ENCODE data around the gene RAB11B. TPM values are rescaled to one million over a fixed set of nuclear protein-coding genes. Genes with fewer than 3 reads are reported as not detected.
A peak's percentile ranks its signal among the peaks of the same experiment; 100 is the strongest.

Gene RAB11B
- total and polyA plus RNA-seq, 2 of the 13 experiments (the other 11 are each of a cell fraction or from before 2014, with no cell fraction given): 6.0 to 28.4 TPM

DNA sequence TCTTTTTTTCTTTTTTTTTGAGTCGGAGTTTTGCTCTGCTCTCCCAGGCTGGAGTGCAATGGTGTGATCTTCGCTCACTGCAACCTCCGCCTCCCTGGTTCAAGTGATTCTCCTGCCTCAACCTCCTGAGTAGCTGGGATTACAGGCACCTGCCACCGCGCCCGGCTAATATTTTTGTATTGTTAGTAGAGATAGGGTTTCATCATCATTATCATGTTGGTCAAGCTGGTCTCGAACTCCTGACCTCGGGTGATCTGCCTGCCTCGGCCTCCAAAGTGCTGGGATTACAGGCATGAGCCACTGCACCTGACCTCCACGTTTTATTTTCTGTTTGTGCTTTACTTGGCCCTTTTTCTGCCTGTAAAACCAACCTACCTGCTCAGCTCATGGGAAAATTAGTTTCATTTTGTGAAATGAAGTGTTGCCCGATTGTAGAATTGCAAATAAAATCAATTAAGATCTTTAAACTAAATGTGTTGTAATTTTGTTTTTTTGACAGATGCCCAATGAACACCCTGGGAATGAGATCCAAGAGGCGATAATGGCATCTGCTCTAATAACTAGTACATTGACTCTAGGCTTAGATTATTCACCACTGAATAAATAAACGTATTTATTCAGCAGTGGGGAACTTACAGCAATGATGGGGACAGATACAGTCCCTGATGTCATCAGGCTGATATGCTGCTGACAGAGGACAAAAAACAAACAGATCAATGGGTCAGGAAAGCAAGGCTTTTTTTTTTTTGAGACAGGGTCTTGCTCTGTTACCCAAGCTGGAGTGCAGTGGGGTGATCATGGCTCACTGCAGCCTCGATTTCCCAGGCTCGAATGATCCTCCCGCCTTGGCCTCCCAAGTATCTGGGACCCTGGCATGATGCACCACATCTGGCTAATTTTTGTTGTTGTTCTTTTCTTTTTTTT, 2.2 kb upstream of the RAB11B start (continued):
- TF ChIP-seq SRSF9 (IDR thresholded peaks at IDR 0.05; ENCODE audit: borderline replicate concordance, insufficient read depth, low read depth, low read length, poor library complexity, severe bottlenecking) (no peak), ZNF17 (CRISPR knock-in tag; IDR thresholded peaks at IDR 0.05) (no peak), ZNF782 (CRISPR knock-in tag; IDR thresholded peaks at IDR 0.05; ENCODE audit: borderline replicate concordance) (no peak), CHCHD3 (CRISPR knock-in tag; IDR thresholded peaks at IDR 0.05) (no peak), MED1 (CRISPR knock-in tag; IDR thresholded peaks at IDR 0.05) (peak; percentile 93), ZFAT (CRISPR knock-in tag; conservative IDR thresholded peaks at IDR 0.05) (no peak), SNRNP70 (IDR thresholded peaks at IDR 0.05; ENCODE audit: low read depth, low read length) (no peak), ZNF563 (CRISPR knock-in tag; IDR thresholded peaks at IDR 0.05) (no peak), ZNF235 (CRISPR knock-in tag; IDR thresholded peaks at IDR 0.05; ENCODE audit: borderline replicate concordance) (no peak), IRF2 (CRISPR knock-in tag; IDR thresholded peaks at IDR 0.05) (peak; percentile 81; the same call in 1 of the 2 replicates)
- TF ChIP-seq, protein P1, sequence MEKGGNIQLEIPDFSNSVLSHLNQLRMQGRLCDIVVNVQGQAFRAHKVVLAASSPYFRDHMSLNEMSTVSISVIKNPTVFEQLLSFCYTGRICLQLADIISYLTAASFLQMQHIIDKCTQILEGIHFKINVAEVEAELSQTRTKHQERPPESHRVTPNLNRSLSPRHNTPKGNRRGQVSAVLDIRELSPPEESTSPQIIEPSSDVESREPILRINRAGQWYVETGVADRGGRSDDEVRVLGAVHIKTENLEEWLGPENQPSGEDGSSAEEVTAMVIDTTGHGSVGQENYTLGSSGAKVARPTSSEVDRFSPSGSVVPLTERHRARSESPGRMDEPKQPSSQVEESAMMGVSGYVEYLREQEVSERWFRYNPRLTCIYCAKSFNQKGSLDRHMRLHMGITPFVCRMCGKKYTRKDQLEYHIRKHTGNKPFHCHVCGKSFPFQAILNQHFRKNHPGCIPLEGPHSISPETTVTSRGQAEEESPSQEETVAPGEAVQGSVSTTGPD (CRISPR knock-in tag; IDR thresholded peaks at IDR 0.05): no peak
- TF ChIP-seq, protein P2, sequence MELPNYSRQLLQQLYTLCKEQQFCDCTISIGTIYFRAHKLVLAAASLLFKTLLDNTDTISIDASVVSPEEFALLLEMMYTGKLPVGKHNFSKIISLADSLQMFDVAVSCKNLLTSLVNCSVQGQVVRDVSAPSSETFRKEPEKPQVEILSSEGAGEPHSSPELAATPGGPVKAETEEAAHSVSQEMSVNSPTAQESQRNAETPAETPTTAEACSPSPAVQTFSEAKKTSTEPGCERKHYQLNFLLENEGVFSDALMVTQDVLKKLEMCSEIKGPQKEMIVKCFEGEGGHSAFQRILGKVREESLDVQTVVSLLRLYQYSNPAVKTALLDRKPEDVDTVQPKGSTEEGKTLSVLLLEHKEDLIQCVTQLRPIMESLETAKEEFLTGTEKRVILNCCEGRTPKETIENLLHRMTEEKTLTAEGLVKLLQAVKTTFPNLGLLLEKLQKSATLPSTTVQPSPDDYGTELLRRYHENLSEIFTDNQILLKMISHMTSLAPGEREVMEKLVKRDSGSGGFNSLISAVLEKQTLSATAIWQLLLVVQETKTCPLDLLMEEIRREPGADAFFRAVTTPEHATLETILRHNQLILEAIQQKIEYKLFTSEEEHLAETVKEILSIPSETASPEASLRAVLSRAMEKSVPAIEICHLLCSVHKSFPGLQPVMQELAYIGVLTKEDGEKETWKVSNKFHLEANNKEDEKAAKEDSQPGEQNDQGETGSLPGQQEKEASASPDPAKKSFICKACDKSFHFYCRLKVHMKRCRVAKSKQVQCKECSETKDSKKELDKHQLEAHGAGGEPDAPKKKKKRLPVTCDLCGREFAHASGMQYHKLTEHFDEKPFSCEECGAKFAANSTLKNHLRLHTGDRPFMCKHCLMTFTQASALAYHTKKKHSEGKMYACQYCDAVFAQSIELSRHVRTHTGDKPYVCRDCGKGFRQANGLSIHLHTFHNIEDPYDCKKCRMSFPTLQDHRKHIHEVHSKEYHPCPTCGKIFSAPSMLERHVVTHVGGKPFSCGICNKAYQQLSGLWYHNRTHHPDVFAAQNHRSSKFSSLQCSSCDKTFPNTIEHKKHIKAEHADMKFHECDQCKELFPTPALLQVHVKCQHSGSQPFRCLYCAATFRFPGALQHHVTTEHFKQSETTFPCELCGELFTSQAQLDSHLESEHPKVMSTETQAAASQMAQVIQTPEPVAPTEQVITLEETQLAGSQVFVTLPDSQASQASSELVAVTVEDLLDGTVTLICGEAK (IDR thresholded peaks at IDR 0.05): no peak
- TF ChIP-seq, protein P2 (CRISPR knock-in tag; IDR thresholded peaks at IDR 0.05): peak; percentile 50; the same call in 1 of the 2 replicates
- TF ChIP-seq, protein P3, sequence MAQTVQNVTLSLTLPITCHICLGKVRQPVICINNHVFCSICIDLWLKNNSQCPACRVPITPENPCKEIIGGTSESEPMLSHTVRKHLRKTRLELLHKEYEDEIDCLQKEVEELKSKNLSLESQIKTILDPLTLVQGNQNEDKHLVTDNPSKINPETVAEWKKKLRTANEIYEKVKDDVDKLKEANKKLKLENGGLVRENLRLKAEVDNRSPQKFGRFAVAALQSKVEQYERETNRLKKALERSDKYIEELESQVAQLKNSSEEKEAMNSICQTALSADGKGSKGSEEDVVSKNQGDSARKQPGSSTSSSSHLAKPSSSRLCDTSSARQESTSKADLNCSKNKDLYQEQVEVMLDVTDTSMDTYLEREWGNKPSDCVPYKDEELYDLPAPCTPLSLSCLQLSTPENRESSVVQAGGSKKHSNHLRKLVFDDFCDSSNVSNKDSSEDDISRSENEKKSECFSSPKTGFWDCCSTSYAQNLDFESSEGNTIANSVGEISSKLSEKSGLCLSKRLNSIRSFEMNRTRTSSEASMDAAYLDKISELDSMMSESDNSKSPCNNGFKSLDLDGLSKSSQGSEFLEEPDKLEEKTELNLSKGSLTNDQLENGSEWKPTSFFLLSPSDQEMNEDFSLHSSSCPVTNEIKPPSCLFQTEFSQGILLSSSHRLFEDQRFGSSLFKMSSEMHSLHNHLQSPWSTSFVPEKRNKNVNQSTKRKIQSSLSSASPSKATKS (CRISPR knock-in tag; IDR thresholded peaks at IDR 0.05): peak; percentile 64; the same call in 1 of the 2 replicates
